ENCODE measurements around the gene PFDN4.

PFDN4 gene

GRCh38 chr20:54197621-54198604 is 10.0 kb upstream of the PFDN4 start (continued):
- TF ChIP-seq TSHZ2 (CRISPR knock-in tag; IDR thresholded peaks at IDR 0.05): no peak
- TF ChIP-seq OSR1 (CRISPR knock-in tag; IDR thresholded peaks at IDR 0.05): no peak

GRCh38 chr20:54199283-54199682 is 8.6 kb upstream of the PFDN4 start:
- ATAC-seq: peak; percentile 14; the same call in 1 of the 3 replicates
- TF ChIP-seq ZNF565 (CRISPR knock-in tag; conservative IDR thresholded peaks at IDR 0.05; ENCODE audit: low read depth) (no peak), ARNTL (CRISPR knock-in tag; IDR thresholded peaks at IDR 0.05; ENCODE audit: borderline replicate concordance, low read depth) (no peak), ZC3H10 (CRISPR knock-in tag; IDR thresholded peaks at IDR 0.05) (no peak), TSHZ2 (CRISPR knock-in tag; IDR thresholded peaks at IDR 0.05) (no peak)

DNA sequence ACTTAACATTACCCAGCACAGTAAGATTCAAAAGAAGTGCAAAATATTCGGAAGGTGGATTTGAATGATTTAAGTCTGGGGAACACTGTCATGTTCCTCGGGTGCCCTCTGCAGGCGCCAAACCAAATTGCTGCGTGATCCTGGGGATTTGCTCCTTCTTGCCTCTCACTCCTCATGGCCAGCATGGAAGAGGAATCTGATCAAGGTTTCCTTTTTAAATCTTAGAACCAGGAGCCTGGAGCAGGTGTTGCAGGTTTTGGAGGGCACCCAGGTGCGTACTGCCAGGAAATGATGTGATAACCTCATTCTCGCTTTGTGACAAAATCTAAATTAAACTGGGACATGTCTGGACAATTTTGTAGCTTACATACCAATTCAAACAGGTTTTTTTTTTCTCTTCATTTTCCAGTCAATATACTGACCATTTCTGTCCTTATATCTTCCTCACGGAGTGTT is 8.1 kb upstream of the PFDN4 start:
- ATAC-seq: peak; percentile 81

DNA sequence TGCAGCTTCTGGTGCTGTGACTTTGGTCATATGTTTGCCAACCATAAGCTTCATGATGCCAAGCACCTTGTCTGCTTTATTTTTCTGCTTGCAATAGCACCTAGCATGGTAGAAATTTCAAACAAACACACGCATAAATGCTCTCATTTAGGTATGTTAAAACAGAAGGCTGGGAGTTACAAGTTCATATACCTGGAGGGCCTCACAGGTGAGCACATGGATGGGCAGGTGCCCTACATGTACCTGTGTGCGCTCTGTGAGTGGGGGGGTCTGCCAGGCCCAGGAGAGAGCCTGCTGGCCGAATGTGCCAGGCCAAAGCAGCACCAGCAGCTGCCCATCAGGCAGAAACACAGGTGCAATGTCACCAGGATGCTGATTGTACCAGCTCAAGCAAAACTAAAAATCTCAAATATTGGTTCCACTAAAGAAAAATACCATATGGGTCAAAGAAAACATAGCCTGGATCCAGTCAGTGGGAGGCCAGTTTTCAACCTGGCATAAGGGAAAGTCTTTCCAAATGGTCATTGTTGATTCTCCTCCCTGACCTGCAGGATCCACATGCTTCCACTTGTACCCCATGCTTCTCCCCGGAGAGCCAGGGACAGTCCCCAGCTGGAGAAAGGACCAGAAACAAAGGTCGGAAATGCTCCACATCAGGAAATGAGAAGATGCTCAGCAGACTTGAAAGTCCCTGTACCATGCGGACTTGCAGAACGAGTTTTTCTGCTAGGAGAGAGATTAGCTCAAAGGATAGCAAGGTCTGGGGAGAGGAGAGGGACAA is 7.2 kb upstream of the PFDN4 start:
- ATAC-seq: no peak
- TF ChIP-seq POU6F1 (CRISPR knock-in tag; IDR thresholded peaks at IDR 0.05; ENCODE audit: borderline replicate concordance, low read depth): no peak
- TF ChIP-seq CREB5 (CRISPR knock-in tag; IDR thresholded peaks at IDR 0.05; ENCODE audit: low read depth): no peak
- TF ChIP-seq ARNTL (CRISPR knock-in tag; IDR thresholded peaks at IDR 0.05; ENCODE audit: borderline replicate concordance, low read depth): no peak
- no peak for TF ChIP-seq PPARA (CRISPR knock-in tag; IDR thresholded peaks at IDR 0.05; ENCODE audit: borderline replicate concordance)
- no peak for TF ChIP-seq TCF4 (CRISPR knock-in tag; IDR thresholded peaks at IDR 0.05; ENCODE audit: borderline replicate concordance)
- no peak for TF ChIP-seq ZFP30 (CRISPR knock-in tag; IDR thresholded peaks at IDR 0.05)
- TF ChIP-seq ESRRG (CRISPR knock-in tag; IDR thresholded peaks at IDR 0.05): no peak
- no peak for TF ChIP-seq ISL1 (CRISPR knock-in tag; IDR thresholded peaks at IDR 0.05)
- TF ChIP-seq, protein P1, sequence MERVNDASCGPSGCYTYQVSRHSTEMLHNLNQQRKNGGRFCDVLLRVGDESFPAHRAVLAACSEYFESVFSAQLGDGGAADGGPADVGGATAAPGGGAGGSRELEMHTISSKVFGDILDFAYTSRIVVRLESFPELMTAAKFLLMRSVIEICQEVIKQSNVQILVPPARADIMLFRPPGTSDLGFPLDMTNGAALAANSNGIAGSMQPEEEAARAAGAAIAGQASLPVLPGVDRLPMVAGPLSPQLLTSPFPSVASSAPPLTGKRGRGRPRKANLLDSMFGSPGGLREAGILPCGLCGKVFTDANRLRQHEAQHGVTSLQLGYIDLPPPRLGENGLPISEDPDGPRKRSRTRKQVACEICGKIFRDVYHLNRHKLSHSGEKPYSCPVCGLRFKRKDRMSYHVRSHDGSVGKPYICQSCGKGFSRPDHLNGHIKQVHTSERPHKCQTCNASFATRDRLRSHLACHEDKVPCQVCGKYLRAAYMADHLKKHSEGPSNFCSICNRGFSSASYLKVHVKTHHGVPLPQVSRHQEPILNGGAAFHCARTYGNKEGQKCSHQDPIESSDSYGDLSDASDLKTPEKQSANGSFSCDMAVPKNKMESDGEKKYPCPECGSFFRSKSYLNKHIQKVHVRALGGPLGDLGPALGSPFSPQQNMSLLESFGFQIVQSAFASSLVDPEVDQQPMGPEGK (CRISPR knock-in tag; IDR thresholded peaks at IDR 0.05; ENCODE audit: borderline replicate concordance): no peak
- no peak for TF ChIP-seq ZC3H10 (CRISPR knock-in tag; IDR thresholded peaks at IDR 0.05)
- no peak for TF ChIP-seq TSHZ2 (CRISPR knock-in tag; IDR thresholded peaks at IDR 0.05)
- TF ChIP-seq, protein P2, sequence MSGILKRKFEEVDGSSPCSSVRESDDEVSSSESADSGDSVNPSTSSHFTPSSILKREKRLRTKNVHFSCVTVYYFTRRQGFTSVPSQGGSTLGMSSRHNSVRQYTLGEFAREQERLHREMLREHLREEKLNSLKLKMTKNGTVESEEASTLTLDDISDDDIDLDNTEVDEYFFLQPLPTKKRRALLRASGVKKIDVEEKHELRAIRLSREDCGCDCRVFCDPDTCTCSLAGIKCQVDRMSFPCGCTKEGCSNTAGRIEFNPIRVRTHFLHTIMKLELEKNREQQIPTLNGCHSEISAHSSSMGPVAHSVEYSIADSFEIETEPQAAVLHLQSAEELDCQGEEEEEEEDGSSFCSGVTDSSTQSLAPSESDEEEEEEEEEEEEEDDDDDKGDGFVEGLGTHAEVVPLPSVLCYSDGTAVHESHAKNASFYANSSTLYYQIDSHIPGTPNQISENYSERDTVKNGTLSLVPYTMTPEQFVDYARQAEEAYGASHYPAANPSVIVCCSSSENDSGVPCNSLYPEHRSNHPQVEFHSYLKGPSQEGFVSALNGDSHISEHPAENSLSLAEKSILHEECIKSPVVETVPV (CRISPR knock-in tag; IDR thresholded peaks at IDR 0.05): no peak
- TF ChIP-seq RARB (CRISPR knock-in tag; IDR thresholded peaks at IDR 0.05): no peak
- TF ChIP-seq ZNF565 (CRISPR knock-in tag; conservative IDR thresholded peaks at IDR 0.05; ENCODE audit: low read depth): no peak
- no peak for TF ChIP-seq ZNF70 (CRISPR knock-in tag; IDR thresholded peaks at IDR 0.05)

More for the DNA sequence above, 8.1 kb upstream of the PFDN4 start:
- TF ChIP-seq ZNF8 (CRISPR knock-in tag; IDR thresholded peaks at IDR 0.05) (no peak), ESRRG (CRISPR knock-in tag; IDR thresholded peaks at IDR 0.05) (no peak), CSDC2 (CRISPR knock-in tag; IDR thresholded peaks at IDR 0.05) (no peak)

Measured in SK-N-SH treated with all-trans-retinoic acid at 6 μM for 48 hours (cell line).